HG03025 (cell line): ENCODE results near the gene RASA3.

Source experiments
- ATAC-seq: cut with Tn5 transposase; IDR thresholded peaks from one replicate; pipeline ENCODE4 v1.9.1; 2021; ENCODE audit warnings: mild to moderate bottlenecking, moderate library complexity; ENCODE audit not compliant: unreplicated experiment, low FRiP score

The RASA3 gene

GRCh38 chr13:114011226-114011625 lies 121.2 kb downstream of the RASA3 start:
- no peak for ATAC-seq

- ATAC-seq, result no peak
Measured at GRCh38 chr13:114010401-114011101, 121.9 kb downstream of the RASA3 start.

- no peak for ATAC-seq
Measured at GRCh38 chr13:114009590-114010400, 122.6 kb downstream of the RASA3 start.

- ATAC-seq, result no peak
Measured at GRCh38 chr13:114008964-114009589, 123.3 kb downstream of the RASA3 start.

- no peak for ATAC-seq
Measured at GRCh38 chr13:114007566-114007965, 124.9 kb downstream of the RASA3 start.

- no peak for ATAC-seq
Measured at GRCh38 chr13:114005206-114005724, 127.2 kb downstream of the RASA3 start.

- no peak for ATAC-seq
Measured at GRCh38 chr13:114004420-114005205, 127.8 kb downstream of the RASA3 start.

- no peak for ATAC-seq
Measured at GRCh38 chr13:114002771-114003321, 129.6 kb downstream of the RASA3 start.

- ATAC-seq, result no peak
Measured at GRCh38 chr13:114002009-114002544, 130.3 kb downstream of the RASA3 start.

GRCh38 chr13:114001331-114002008 lies 131.0 kb downstream of the RASA3 start:
- ATAC-seq, result no peak

- no peak for ATAC-seq
Measured at GRCh38 chr13:114000151-114001040, 132.0 kb downstream of the RASA3 start.

- ATAC-seq, result no peak
Measured at GRCh38 chr13:113999618-113999910, 132.9 kb downstream of the RASA3 start.

- ATAC-seq, result no peak
Measured at GRCh38 chr13:113998781-113999617, 133.4 kb downstream of the RASA3 start.

GRCh38 chr13:113997845-113998751 lies 134.3 kb downstream of the RASA3 start:
- no peak for ATAC-seq

GRCh38 chr13:113996912-113997745 lies 135.3 kb downstream of the RASA3 start:
- ATAC-seq, result no peak
